KG1 (cell line): ENCODE data around the gene GFER.
"Not testable (repeated sequence)": the region's sequence is repeated elsewhere in the genome, so short reads cannot be mapped to it uniquely, and the experiment has no call there.

ENCODE experiments used
- DNase-seq: peaks from one replicate; lab custom pipeline; 2025; lab: John Stamatoyannopoulos, UW

Gene GFER

GRCh38 chr16:2006317-2006716 lies 22.3 kb downstream of the GFER start:
- no peak for DNase-seq

DNA sequence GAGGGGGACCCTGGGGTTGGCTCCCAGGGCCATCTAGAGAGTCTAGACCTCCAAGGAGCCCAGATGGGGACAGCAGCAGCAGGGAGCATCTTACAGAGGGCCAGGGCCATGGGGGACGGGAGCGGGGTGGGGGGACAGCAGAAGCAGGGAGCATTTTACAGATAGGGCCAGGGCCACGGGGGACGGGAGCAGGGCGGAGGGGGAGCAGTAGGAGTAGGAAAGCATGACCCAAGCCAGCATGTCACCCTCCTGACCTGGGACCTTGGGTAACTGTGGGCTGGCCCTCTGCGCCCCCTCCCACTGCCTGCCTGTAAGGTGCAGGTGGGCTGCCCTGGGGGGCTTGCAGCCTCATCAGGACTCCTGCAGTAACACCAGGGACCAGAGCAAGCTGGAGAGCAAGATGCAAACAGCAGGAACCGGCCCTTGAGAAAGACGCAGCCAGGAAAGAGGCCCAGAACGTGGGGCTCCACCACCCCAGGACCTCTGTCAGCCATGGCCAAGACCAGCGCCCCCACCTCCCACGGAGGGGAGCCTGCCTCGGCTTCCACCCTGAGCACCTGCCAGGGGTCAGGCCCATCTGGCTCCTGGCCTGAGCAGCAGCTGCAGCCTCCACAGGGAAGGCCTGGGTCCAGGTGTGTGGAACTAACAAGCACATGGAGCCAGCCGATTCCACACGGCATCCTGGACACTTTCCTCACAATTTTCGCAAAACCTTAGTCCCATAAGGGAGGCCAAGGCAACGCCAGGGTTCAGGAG lies 23.3 kb downstream of the GFER start:
- no peak for DNase-seq

DNA sequence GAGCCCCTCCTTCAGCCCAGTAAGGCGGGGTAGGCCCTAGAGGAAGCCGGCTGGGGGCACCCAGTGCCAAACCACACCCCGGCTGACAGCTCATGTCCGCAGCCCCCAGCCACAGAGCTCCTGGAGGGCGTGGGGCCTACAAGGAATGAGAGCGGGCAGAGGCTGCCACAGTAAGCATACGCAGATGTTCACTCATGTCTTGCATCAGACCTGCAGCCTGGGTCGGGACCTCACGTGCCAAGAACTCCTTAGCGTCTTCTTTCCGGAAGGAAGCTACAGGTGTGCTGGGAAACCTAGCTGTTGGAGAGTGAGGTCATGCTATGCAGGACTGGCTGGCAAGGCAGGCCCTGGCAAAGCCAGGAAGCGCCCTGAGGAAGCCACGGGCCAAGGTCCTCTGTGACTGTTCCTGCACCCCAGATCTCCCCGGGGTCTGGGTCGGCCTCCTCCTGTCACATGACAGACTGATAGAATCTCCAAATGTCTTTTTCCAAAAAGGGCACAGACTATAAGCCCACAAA lies 24.1 kb downstream of the GFER start:
- no peak for DNase-seq

DNA sequence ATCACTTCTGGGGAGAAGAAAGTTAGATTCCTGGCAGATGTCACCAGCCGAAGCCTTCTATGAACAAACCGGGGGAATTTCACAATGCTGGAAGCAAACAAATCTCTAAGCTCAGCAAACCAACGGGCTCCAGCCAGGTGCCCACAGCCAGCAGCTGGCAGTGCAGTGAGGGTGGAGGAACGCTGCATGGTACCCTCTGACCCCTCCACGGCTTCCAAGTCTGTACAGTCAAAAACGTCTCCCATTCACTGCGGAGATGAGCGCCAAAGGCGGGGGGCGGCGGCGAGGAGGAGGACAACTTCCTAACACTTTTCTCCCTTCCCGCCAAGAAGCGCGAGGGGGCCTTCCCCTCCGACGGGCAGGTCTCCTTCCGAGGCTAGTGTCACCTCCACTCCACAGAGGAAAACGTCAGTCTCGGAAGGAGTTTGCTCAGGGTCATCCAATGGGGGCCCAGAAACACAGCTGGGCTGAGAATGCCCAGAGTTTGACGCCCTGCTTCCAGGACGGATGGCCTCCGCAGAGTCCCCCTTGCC lies 24.7 kb downstream of the GFER start:
- DNase-seq, result peak; percentile 38

GRCh38 chr16:2009164-2009711 lies 25.2 kb downstream of the GFER start:
- no peak for DNase-seq

- DNase-seq, result peak; percentile 65
Measured at GRCh38 chr16:2009791-2010510, 26.0 kb downstream of the GFER start, which contains the start of gene ZNF598. Gene ZNF598 (minus strand): TSS chr16:2009821.

DNA sequence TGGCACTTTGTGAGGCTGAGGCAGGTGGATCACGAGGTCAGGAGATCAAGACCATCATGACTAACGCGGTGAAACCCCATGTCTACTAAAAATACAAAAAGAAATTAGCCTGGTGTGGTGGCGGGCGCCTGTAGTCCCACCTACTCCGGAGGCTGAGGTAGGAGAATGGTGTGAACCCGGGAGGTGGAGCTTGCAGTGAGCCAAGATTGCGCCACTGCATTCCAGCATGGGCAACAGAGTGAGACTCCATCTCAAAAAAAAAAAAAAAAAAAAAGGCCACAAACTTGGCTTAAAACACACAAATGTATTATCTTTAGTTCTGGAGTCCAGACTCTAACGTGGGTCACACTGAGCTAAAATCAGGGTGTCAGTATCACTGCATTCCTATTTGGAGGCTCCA lies 27.7 kb downstream of the GFER start:
- DNase-seq, result not testable (repeated sequence)

- no peak for DNase-seq
Measured at GRCh38 chr16:2013527-2013926, 29.5 kb downstream of the GFER start.

DNA sequence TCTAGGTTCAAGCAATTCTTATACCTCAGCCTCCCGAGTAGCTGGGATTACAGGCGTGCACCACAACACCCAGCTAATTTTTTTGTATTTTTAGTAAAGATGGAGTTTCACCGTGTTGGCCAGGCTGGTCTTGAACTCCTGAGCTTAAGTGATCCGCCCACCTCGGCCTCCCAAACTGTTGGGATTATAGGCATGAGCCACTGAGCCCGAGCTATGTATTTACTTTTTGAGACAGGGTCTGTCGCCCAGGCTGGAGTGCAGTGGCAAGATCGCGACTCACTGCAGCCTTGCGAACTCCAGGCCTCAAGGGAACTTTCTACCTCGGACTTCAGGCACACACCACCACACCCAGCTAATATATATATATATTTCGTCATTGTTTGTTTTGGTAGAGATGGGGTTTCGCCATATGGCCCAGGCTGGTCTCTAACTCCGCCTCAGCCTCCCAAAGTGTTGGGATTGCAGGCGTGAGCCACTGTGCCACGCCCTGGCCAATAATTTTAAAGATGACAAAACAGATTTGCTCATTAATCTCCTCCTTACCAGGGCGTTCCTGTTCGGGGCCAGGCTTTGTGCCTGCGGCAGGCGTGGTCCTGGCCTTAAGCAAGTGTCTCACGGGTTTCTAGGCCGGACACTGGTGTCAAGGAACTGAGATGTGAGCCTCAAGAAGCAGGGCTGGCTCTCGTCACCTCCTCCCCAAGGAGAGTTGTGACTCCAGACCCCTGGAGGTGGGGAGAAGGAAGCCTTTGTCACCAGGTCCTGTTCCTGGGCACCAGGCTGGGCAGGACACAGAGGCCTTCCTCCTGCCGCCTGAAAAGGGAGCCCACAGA lies 31.3 kb downstream of the GFER start:
- no peak for DNase-seq

DNA sequence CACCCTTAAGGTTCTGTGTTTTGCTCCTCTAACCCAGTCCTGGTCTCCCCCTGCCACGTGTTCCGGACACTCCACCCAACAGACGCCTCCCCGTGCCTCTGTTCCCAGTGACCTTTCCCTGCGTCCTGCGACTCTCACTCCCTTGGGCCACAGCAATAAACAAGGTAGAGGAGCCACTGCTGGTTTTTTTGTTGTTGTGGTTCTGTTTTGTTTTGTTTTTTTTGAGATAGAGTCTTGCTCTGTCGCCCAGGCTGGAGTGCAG lies 31.9 kb downstream of the GFER start:
- no peak for DNase-seq

DNA sequence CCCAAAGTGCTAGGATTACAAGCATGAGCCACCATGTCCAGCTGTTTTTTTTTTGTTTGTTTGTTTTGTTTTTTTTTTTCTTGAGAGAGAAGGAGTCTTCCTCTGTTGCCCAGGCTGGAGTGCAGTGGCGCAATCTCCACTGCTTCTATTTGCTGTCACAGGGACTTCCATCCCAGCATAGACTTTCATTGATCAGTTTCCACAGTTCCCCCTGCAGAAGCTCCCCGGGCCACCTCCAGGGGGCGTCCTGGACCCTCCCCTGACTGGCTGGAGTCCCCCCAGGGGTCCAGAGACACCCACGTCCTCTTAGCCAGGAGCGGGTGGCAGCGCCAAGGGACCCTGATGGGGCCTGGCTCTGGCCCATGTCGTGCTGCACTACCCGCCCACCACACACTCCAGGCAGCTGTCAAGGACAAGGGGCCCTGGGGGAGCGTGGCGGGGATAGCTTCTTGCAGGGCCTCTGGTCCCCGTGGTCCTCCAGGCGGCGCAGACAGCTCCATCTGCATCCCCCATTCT lies 32.5 kb downstream of the GFER start:
- DNase-seq, result no peak

- no peak for DNase-seq
Measured at GRCh38 chr16:2019518-2019920, 35.5 kb downstream of the GFER start, which contains the start of gene NPW. Gene NPW (plus strand): TSS chr16:2019785.

- no peak for DNase-seq
Measured at GRCh38 chr16:2019921-2020831, 36.2 kb downstream of the GFER start.

GRCh38 chr16:2022723-2023091 lies 38.7 kb downstream of the GFER start:
- DNase-seq, result no peak

- peak; percentile 76 for DNase-seq
Measured at GRCh38 chr16:2023092-2024031, 39.4 kb downstream of the GFER start.

- DNase-seq, result no peak
Measured at GRCh38 chr16:2024032-2024420, 40.0 kb downstream of the GFER start.

DNA sequence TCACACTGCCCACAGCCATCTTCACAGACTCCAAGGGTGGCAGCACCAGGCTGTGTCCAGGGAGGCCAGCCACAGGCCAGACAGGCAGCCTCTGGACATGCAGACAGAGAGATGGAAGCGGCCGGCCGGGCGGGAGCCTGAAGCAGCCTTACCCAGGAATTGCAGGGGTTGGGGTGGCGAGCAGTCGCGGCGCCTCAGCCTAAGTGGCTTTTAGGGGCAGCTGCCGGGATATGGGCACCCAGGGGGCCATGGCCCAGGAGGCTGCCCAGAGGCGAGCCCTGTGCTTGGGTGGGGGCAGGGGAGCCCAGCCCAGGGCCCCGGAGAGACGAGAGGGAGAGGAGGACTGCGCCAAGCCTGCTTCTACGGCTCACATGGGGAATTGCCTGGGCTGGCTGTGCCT lies 41.3 kb downstream of the GFER start:
- no peak for DNase-seq

DNA sequence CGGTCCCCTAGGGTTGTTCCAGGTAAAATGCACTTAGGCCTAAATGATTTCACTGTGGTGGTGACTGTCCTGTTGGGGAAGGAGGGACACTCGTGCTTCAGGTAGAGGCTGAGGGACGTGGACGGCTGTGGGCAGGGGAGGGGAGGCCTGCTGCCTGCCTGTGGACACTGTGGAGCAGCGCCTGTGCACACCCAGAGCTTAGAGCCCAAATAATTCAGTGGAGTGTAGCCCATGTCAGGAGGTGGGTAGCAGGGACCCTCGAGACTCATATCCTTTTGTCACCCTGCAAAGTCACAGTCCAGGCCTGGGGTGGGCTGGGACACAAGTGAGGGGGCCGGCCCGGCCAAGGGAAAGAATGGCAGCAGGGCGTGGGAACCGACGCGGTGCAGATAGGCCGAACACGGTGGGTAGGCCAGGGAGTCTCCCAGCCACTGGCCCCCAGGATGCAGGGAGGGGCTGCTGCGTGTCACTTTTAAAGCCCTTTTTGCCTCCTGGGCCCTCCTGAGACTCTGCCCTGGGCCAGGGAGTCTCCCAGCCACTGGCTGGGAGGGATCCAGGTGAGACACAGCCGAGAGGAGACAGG lies 42.0 kb downstream of the GFER start:
- no peak for DNase-seq

- no peak for DNase-seq
Measured at GRCh38 chr16:2026461-2027023, 42.5 kb downstream of the GFER start, which contains the start of gene NHERF2. Gene NHERF2 (plus strand): TSS chr16:2026902. CDS start chr16:2027006, 104 bp downstream.
